ENCODE measurements around the gene MKKS. TPM values are rescaled to one million over a fixed set of nuclear protein-coding genes. Genes with fewer than 3 reads are reported as not detected.

Gene MKKS
- total and polyA plus RNA-seq, 10 of the 15 experiments (the other 5 are each of a cell fraction or from before 2014, with no cell fraction given), result 4.3 to 17.9 (median 7.7) TPM

- no TSS peak for BruUV-seq (replicated peaks)
- ChIA-PET RAD21 (ENCODE audit: unreplicated experiment) (no interaction called here), CTCF (no interaction called here)
- TF ChIP-seq E2F8 (IDR thresholded peaks at IDR 0.05; ENCODE audit: low read depth, partially characterized antibody) (no peak), KLF5 (IDR thresholded peaks at IDR 0.05; ENCODE audit: partially characterized antibody) (no peak), SREBF2 (IDR thresholded peaks at IDR 0.05; ENCODE audit: low read length) (no peak), NFYB (IDR thresholded peaks at IDR 0.05; ENCODE audit: insufficient read depth, low read depth, low read length) (no peak), CBX5 (IDR thresholded peaks at IDR 0.05; ENCODE audit: low read depth) (no peak), LARP7 (IDR thresholded peaks at IDR 0.05) (no peak), IRF3 (IDR thresholded peaks at IDR 0.05) (no peak), MEF2B (IDR thresholded peaks at IDR 0.05; ENCODE audit: partially characterized antibody, poor library complexity, severe bottlenecking) (no peak), HDAC2 (IDR thresholded peaks at IDR 0.05) (no peak), BCLAF1 (IDR thresholded peaks at IDR 0.05) (no peak), MLLT1 (IDR thresholded peaks at IDR 0.05) (no peak), BMI1 (IDR thresholded peaks at IDR 0.05; ENCODE audit: borderline replicate concordance) (no peak), PAX5 (IDR thresholded peaks at IDR 0.05; ENCODE audit: borderline replicate concordance, low read depth, low read length) (no peak), CHD2 (IDR thresholded peaks at IDR 0.05; ENCODE audit: borderline replicate concordance, low read depth, low read length) (no peak), YBX1 (IDR thresholded peaks at IDR 0.05) (no peak)
Observed at GRCh38 chr20:10356628-10357027, 77.4 kb downstream of the MKKS start.

More at GRCh38 chr20:10356628-10357027, 77.4 kb downstream of the MKKS start:
- 20% methylated on average over 1 of the region's 1 CpG for WGBS (ENCODE audit: insufficient coverage, insufficient replicate concordance, low lambda C conversion rate, missing lambda C conversion rate)
- Histone ChIP-seq H3K27me3 (replicated peaks in 1 of 2; ENCODE audit: control insufficient read depth in 2 of 2, insufficient read depth in 2 of 2, low read length in 1 of 2) (no peaks in the 10 kb centered on the region), H3K27ac (ENCODE audit: control insufficient read depth, insufficient read depth) (no peak overlapping the region), H3K9ac (ENCODE audit: control insufficient read depth, insufficient read depth, low read length) (no peak overlapping the region), H3K4me1 (ENCODE audit: control insufficient read depth, insufficient read depth, low read length) (no peaks in the 10 kb centered on the region), H3K4me3 (no peak overlapping the region), H2AFZ (ENCODE audit: control insufficient read depth, low read depth, low read length) (no peak overlapping the region), H3K9me3 (replicated peaks; ENCODE audit: control insufficient read depth, insufficient read depth, low read length) (no peaks in the 10 kb centered on the region; the same call in 2 of the 3 replicates), H3K36me3 (ENCODE audit: control insufficient read depth in 2 of 2, insufficient read depth in 2 of 2, low read length in 1 of 2) (no peaks in the 10 kb centered on the region), H3K4me2 (ENCODE audit: control insufficient read depth, insufficient read depth) (no peak overlapping the region), H3K79me2 (ENCODE audit: control insufficient read depth, insufficient read depth, low read length) (no peaks in the 10 kb centered on the region), H4K20me1 (ENCODE audit: control insufficient read depth, insufficient read depth) (no peaks in the 10 kb centered on the region)
- intact Hi-C loops (cut with micrococcal nuclease; ENCODE audit: unreplicated experiment) (no loop called here), in situ Hi-C loops (cut with MboI) (no loop called here)
- ChIA-PET POLR2A (no interaction called here), SMC1A (ENCODE audit: uncharacterized antibody, unreplicated experiment) (no interaction called here)
- DNase-seq (ENCODE audit: low read depth, low spot score), result no peak
- no peak for FAIRE-seq
- ATAC-seq, result no peak

Measured in GM12878 (cell line).